ENCODE results near the gene CCSER1.

DNA sequence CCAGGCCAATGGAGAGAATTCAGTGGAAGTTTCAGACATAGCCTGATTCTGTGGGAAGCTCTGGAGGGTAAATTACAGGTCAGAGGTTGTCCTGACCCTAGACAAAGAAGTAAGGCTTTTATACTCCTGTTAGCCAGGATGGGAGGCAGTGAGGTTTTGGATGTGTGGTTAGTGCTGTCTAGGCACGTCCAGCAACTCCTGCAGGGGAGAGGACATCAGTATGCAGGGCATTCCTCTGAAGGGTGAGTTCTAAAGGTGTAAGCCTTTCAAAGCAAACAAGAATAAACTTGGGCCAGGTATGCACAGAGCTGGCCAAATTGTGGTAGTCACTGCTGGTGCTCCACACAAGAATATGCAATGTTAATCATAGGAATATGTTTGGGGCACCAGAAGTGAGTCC lies 562.5 kb downstream of the CCSER1 start:
- TF ChIP-seq CTCF (IDR thresholded peaks at IDR 0.05; ENCODE audit: borderline replicate concordance, extremely low read depth, low read length, poor library complexity, severe bottlenecking) (no peak), EZH2 (IDR thresholded peaks at IDR 0.05; ENCODE audit: borderline replicate concordance, low read depth, low read length, severe bottlenecking) (no peak)
